Neural cell (in vitro differentiated cells): ENCODE results near the gene CLCNKB.

Experiments
- CTCF ChIP-seq: fragments of 450-650 bp; IDR thresholded peaks from 2 replicates; pipeline ENCODE4 v1.5.1; 2014; ENCODE audit warnings: antibody characterized with exemption, mild to moderate bottlenecking, moderate library complexity; ENCODE audit not compliant: poor library complexity, severe bottlenecking
- EZH2 ChIP-seq: fragments of 200-600, 300-800 bp; shearing (Covaris generic), sonication (generic); IDR thresholded peaks from 2 replicates; pipeline ENCODE4 v1.6.1; 2014; ENCODE audit warnings: antibody characterized with exemption, low read length, borderline replicate concordance, mild to moderate bottlenecking; ENCODE audit not compliant: insufficient read depth, poor library complexity, severe bottlenecking
- POLR2AphosphoS5 ChIP-seq: IDR thresholded peaks from 2 replicates; pipeline ENCODE4 v1.6.1; 2012
- REST ChIP-seq: IDR thresholded peaks from 2 replicates; pipeline ENCODE4 v1.6.1; 2012; ENCODE audit warnings: borderline replicate concordance

- TF ChIP-seq POLR2AphosphoS5 = no peak
- no peak for TF ChIP-seq CTCF
- TF ChIP-seq REST = no peak
- TF ChIP-seq EZH2 = no peak
These were observed 14.3 kb upstream of the CLCNKB start for GRCh38 chr1:16029288-16029687.
